ENCODE results near the gene ALPL.

Gene ALPL

GRCh38 chr1:21570885-21571284 lies 61.7 kb downstream of the ALPL start:
- TF ChIP-seq TAF1 (IDR thresholded peaks at IDR 0.05; ENCODE audit: low read depth, low read length) (no peak), POU2F2 (IDR thresholded peaks at IDR 0.05; ENCODE audit: low read depth, low read length) (no peak), POLR2A (IDR thresholded peaks at IDR 0.05; ENCODE audit: low read depth, low read length) (no peak)
- no peak for DNase-seq (ENCODE audit: insufficient read length, low spot score)
- no peak for FAIRE-seq

GRCh38 chr1:21572221-21572620 lies 63.0 kb downstream of the ALPL start:
- TF ChIP-seq POU2F2 (IDR thresholded peaks at IDR 0.05; ENCODE audit: low read depth, low read length) (no peak), PAX5 (IDR thresholded peaks at IDR 0.05; ENCODE audit: insufficient read depth, low read length, severe bottlenecking) (no peak), POLR2A (IDR thresholded peaks at IDR 0.05; ENCODE audit: low read depth, low read length) (no peak), SPI1 (IDR thresholded peaks at IDR 0.05; ENCODE audit: low read depth, low read length) (no peak), TAF1 (IDR thresholded peaks at IDR 0.05; ENCODE audit: low read depth, low read length) (no peak), POLR2AphosphoS5 (IDR thresholded peaks at IDR 0.05; ENCODE audit: low read depth, low read length) (no peak)
- DNase-seq (ENCODE audit: insufficient read length, low spot score) (no peak), FAIRE-seq (no peak)

- FAIRE-seq, result no peak
- DNase-seq (ENCODE audit: insufficient read length, low spot score), result no peak
- TF ChIP-seq TAF1 (IDR thresholded peaks at IDR 0.05; ENCODE audit: low read depth, low read length) (no peak), POLR2A (IDR thresholded peaks at IDR 0.05; ENCODE audit: low read depth, low read length) (no peak), POLR2AphosphoS5 (IDR thresholded peaks at IDR 0.05; ENCODE audit: low read depth, low read length) (no peak), POU2F2 (IDR thresholded peaks at IDR 0.05; ENCODE audit: low read depth, low read length) (no peak), SPI1 (IDR thresholded peaks at IDR 0.05; ENCODE audit: low read depth, low read length) (no peak), PAX5 (IDR thresholded peaks at IDR 0.05; ENCODE audit: insufficient read depth, low read length, severe bottlenecking) (no peak)
Observed at GRCh38 chr1:21572735-21573277, 63.6 kb downstream of the ALPL start.

- FAIRE-seq, result no peak
- no peak for TF ChIP-seq SPI1 (IDR thresholded peaks at IDR 0.05; ENCODE audit: low read depth, low read length)
- TF ChIP-seq POU2F2 (IDR thresholded peaks at IDR 0.05; ENCODE audit: low read depth, low read length), result no peak
- no peak for TF ChIP-seq PAX5 (IDR thresholded peaks at IDR 0.05; ENCODE audit: insufficient read depth, low read length, severe bottlenecking)
- no peak for TF ChIP-seq POLR2AphosphoS5 (IDR thresholded peaks at IDR 0.05; ENCODE audit: low read depth, low read length)
- no peak for TF ChIP-seq TAF1 (IDR thresholded peaks at IDR 0.05; ENCODE audit: low read depth, low read length)
- TF ChIP-seq POLR2A (IDR thresholded peaks at IDR 0.05; ENCODE audit: low read depth, low read length), result no peak
- DNase-seq (ENCODE audit: insufficient read length, low spot score), result no peak
Observed at GRCh38 chr1:21573475-21573874, 64.3 kb downstream of the ALPL start.

- no peak for TF ChIP-seq PAX5 (IDR thresholded peaks at IDR 0.05; ENCODE audit: insufficient read depth, low read length, severe bottlenecking)
- no peak for TF ChIP-seq TAF1 (IDR thresholded peaks at IDR 0.05; ENCODE audit: low read depth, low read length)
- no peak for TF ChIP-seq POLR2A (IDR thresholded peaks at IDR 0.05; ENCODE audit: low read depth, low read length)
- no peak for TF ChIP-seq POLR2AphosphoS5 (IDR thresholded peaks at IDR 0.05; ENCODE audit: low read depth, low read length)
- no peak for TF ChIP-seq POU2F2 (IDR thresholded peaks at IDR 0.05; ENCODE audit: low read depth, low read length)
- TF ChIP-seq SPI1 (IDR thresholded peaks at IDR 0.05; ENCODE audit: low read depth, low read length), result no peak
- FAIRE-seq (no peak), DNase-seq (ENCODE audit: insufficient read length, low spot score) (no peak)
Observed at GRCh38 chr1:21573971-21574465, 64.8 kb downstream of the ALPL start.

- FAIRE-seq (no peak), DNase-seq (ENCODE audit: insufficient read length, low spot score) (no peak)
- TF ChIP-seq TAF1 (IDR thresholded peaks at IDR 0.05; ENCODE audit: low read depth, low read length) (no peak), POLR2A (IDR thresholded peaks at IDR 0.05; ENCODE audit: low read depth, low read length) (no peak), POLR2AphosphoS5 (IDR thresholded peaks at IDR 0.05; ENCODE audit: low read depth, low read length) (no peak), POU2F2 (IDR thresholded peaks at IDR 0.05; ENCODE audit: low read depth, low read length) (no peak)
Observed at GRCh38 chr1:21574466-21575151, 65.4 kb downstream of the ALPL start.

- FAIRE-seq (no peak), DNase-seq (ENCODE audit: insufficient read length, low spot score) (no peak)
- TF ChIP-seq SPI1 (IDR thresholded peaks at IDR 0.05; ENCODE audit: low read depth, low read length), result no peak
- no peak for TF ChIP-seq POLR2A (IDR thresholded peaks at IDR 0.05; ENCODE audit: low read depth, low read length)
- no peak for TF ChIP-seq POU2F2 (IDR thresholded peaks at IDR 0.05; ENCODE audit: low read depth, low read length)
- TF ChIP-seq TAF1 (IDR thresholded peaks at IDR 0.05; ENCODE audit: low read depth, low read length), result no peak
- no peak for TF ChIP-seq POLR2AphosphoS5 (IDR thresholded peaks at IDR 0.05; ENCODE audit: low read depth, low read length)
- TF ChIP-seq PAX5 (IDR thresholded peaks at IDR 0.05; ENCODE audit: insufficient read depth, low read length, severe bottlenecking), result no peak
Observed at GRCh38 chr1:21575351-21575942, 66.2 kb downstream of the ALPL start.

- DNase-seq (ENCODE audit: insufficient read length, low spot score) (no peak), FAIRE-seq (no peak)
- TF ChIP-seq SPI1 (IDR thresholded peaks at IDR 0.05; ENCODE audit: low read depth, low read length), result no peak
Observed at GRCh38 chr1:21576031-21576797, 67.0 kb downstream of the ALPL start.

- no peak for TF ChIP-seq SPI1 (IDR thresholded peaks at IDR 0.05; ENCODE audit: low read depth, low read length)
- TF ChIP-seq POU2F2 (IDR thresholded peaks at IDR 0.05; ENCODE audit: low read depth, low read length), result no peak
- TF ChIP-seq POLR2AphosphoS5 (IDR thresholded peaks at IDR 0.05; ENCODE audit: low read depth, low read length), result no peak
- no peak for TF ChIP-seq PAX5 (IDR thresholded peaks at IDR 0.05; ENCODE audit: insufficient read depth, low read length, severe bottlenecking)
- TF ChIP-seq TAF1 (IDR thresholded peaks at IDR 0.05; ENCODE audit: low read depth, low read length), result no peak
- no peak for TF ChIP-seq POLR2A (IDR thresholded peaks at IDR 0.05; ENCODE audit: low read depth, low read length)
- no peak for FAIRE-seq
- DNase-seq (ENCODE audit: insufficient read length, low spot score), result no peak
Observed at GRCh38 chr1:21576798-21577187, 67.6 kb downstream of the ALPL start.
